Measurements from ENCODE around the gene DLG2. TPM values are rescaled to one million over a fixed set of nuclear protein-coding genes. Genes with fewer than 3 reads are reported as not detected.
A peak's percentile ranks its signal among the peaks of the same experiment; 100 is the strongest.

The DLG2 gene
- total RNA-seq, 1 donor from 2014 or later: 2.4 TPM

GRCh38 chr11:84264066-84264465 is 1363.1 kb downstream of the DLG2 start:
- Mint-ChIP-seq H3K4me3 (ENCODE audit: low read depth) (no peak overlapping the region), H3K9me3 (ENCODE audit: low read depth) (no peaks in the 10 kb centered on the region), H3K36me3 (ENCODE audit: insufficient read depth) (no peaks in the 10 kb centered on the region), H3K27me3 (no peaks in the 10 kb centered on the region), H3K4me1 (ENCODE audit: low read depth) (no peaks in the 10 kb centered on the region), H3K27ac (no peak overlapping the region)
- no peak for TF ChIP-seq CTCF (IDR thresholded peaks at IDR 0.05; ENCODE audit: unreplicated experiment)
- no peak for DNase-seq (ENCODE audit: low spot score, unreplicated experiment)

- H3K27me3 Mint-ChIP-seq: no peaks in the 10 kb centered on the region
- no peak for DNase-seq (ENCODE audit: low spot score, unreplicated experiment)
- no peak overlapping the region for H3K27ac Mint-ChIP-seq
- H3K4me3 Mint-ChIP-seq (ENCODE audit: low read depth): no peak overlapping the region
- peak; percentile 32 for TF ChIP-seq CTCF (IDR thresholded peaks at IDR 0.05; ENCODE audit: unreplicated experiment)
- no peaks in the 10 kb centered on the region for H3K9me3 Mint-ChIP-seq (ENCODE audit: low read depth)
- no peaks in the 10 kb centered on the region for H3K4me1 Mint-ChIP-seq (ENCODE audit: low read depth)
- H3K36me3 Mint-ChIP-seq (ENCODE audit: insufficient read depth): no peaks in the 10 kb centered on the region
Observed at GRCh38 chr11:84261707-84262106, 1365.4 kb downstream of the DLG2 start.

GRCh38 chr11:84260862-84261261 is 1366.3 kb downstream of the DLG2 start:
- Mint-ChIP-seq H3K4me3 (ENCODE audit: low read depth) (no peak overlapping the region), H3K4me1 (ENCODE audit: low read depth) (no peaks in the 10 kb centered on the region), H3K36me3 (ENCODE audit: insufficient read depth) (no peaks in the 10 kb centered on the region), H3K27me3 (no peaks in the 10 kb centered on the region), H3K27ac (no peak overlapping the region), H3K9me3 (ENCODE audit: low read depth) (no peaks in the 10 kb centered on the region)
- no peak for TF ChIP-seq CTCF (IDR thresholded peaks at IDR 0.05; ENCODE audit: unreplicated experiment)
- DNase-seq (ENCODE audit: low spot score, unreplicated experiment): no peak

- H3K27ac Mint-ChIP-seq: no peak overlapping the region
- H3K27me3 Mint-ChIP-seq: no peaks in the 10 kb centered on the region
- TF ChIP-seq CTCF (IDR thresholded peaks at IDR 0.05; ENCODE audit: unreplicated experiment): no peak
- no peaks in the 10 kb centered on the region for H3K4me1 Mint-ChIP-seq (ENCODE audit: low read depth)
- H3K9me3 Mint-ChIP-seq (ENCODE audit: low read depth): no peaks in the 10 kb centered on the region
- DNase-seq (ENCODE audit: low spot score, unreplicated experiment): no peak
- no peaks in the 10 kb centered on the region for H3K36me3 Mint-ChIP-seq (ENCODE audit: insufficient read depth)
- H3K4me3 Mint-ChIP-seq (ENCODE audit: low read depth): no peak overlapping the region
Observed at GRCh38 chr11:84256618-84257017, 1370.5 kb downstream of the DLG2 start.

- H3K4me1 Mint-ChIP-seq (ENCODE audit: low read depth): no peaks in the 10 kb centered on the region
- TF ChIP-seq CTCF (IDR thresholded peaks at IDR 0.05; ENCODE audit: unreplicated experiment): no peak
- no peak overlapping the region for H3K4me3 Mint-ChIP-seq (ENCODE audit: low read depth)
- H3K27me3 Mint-ChIP-seq: no peaks in the 10 kb centered on the region
- H3K27ac Mint-ChIP-seq: no peak overlapping the region
- H3K36me3 Mint-ChIP-seq (ENCODE audit: insufficient read depth): no peaks in the 10 kb centered on the region
- no peaks in the 10 kb centered on the region for H3K9me3 Mint-ChIP-seq (ENCODE audit: low read depth)
- no peak for DNase-seq (ENCODE audit: low spot score, unreplicated experiment)
Observed at GRCh38 chr11:84255483-84255882, 1371.7 kb downstream of the DLG2 start.
